GM21447 (cell line): ENCODE measurements around the gene TOPBP1.
"Not testable (repeated sequence)": the region's sequence is repeated elsewhere in the genome, so short reads cannot be mapped to it uniquely, and the experiment has no call there.

Experiments
- ATAC-seq: cut with Tn5 transposase; IDR thresholded peaks from one replicate; pipeline ENCODE4 v1.9.1; 2021; ENCODE audit not compliant: unreplicated experiment

Gene TOPBP1

GRCh38 chr3:133572158-133573053 is 89.3 kb downstream of the TOPBP1 start:
- peak; percentile 21 for ATAC-seq

GRCh38 chr3:133570937-133571320 is 90.8 kb downstream of the TOPBP1 start:
- no peak for ATAC-seq

GRCh38 chr3:133570139-133570936 is 91.4 kb downstream of the TOPBP1 start:
- ATAC-seq, result no peak

- no peak for ATAC-seq
Observed at GRCh38 chr3:133568294-133569014, 93.3 kb downstream of the TOPBP1 start.

GRCh38 chr3:133563816-133564215 is 97.9 kb downstream of the TOPBP1 start:
- no peak for ATAC-seq

- ATAC-seq, result no peak
Observed at GRCh38 chr3:133563186-133563591, 98.6 kb downstream of the TOPBP1 start.

GRCh38 chr3:133562376-133562775 is 99.4 kb downstream of the TOPBP1 start:
- ATAC-seq, result no peak

- no peak for ATAC-seq
Observed at GRCh38 chr3:133561679-133562078, 100.1 kb downstream of the TOPBP1 start.

- ATAC-seq, result not testable (repeated sequence)
Observed at GRCh38 chr3:133551589-133551988, 110.2 kb downstream of the TOPBP1 start.
